MCF 10A (cell line): ENCODE measurements around the gene PIP4K2C. TPM values are rescaled to one million over a fixed set of nuclear protein-coding genes. Genes with fewer than 3 reads are reported as not detected.

Experiments used
- BruUV-seq: library from RNA; stranded (reverse); fragments of 400-500 nt; replicated peaks from 2 replicates; lab custom pipeline; 2021; lab: Mats Ljungman, UMichigan
- CTCF ChIA-PET: fragments of 300-600 bp; sonication (Branson Sonifier 250); formaldehyde crosslinking; extraction: SDS; loops from one replicate; lab custom pipeline; 2021; ENCODE audit warnings: antibody characterized with exemption, inconsistent platforms; lab: Yijun Ruan, JAX
- POLR2A ChIA-PET: fragments of 300-600, 350-650 bp; sonication (Branson Sonifier 250); formaldehyde crosslinking; extraction: SDS; loops from one replicate; lab custom pipeline; 2020; ENCODE audit warnings: antibody characterized with exemption, inconsistent platforms; lab: Yijun Ruan, JAX
- DNase-seq: peaks from one replicate; pipeline ENCODE4 v3.0.0-alpha.2; 2018; ENCODE audit not compliant: unreplicated experiment
- H3K27ac Mint-ChIP-seq: one replicate; pipeline ENCODE4 v1.8.0; 2022; ENCODE audit warnings: mild to moderate bottlenecking, low read depth, mixed read lengths; ENCODE audit not compliant: unreplicated experiment
- H3K27me3 Mint-ChIP-seq: one replicate; pipeline ENCODE4 v1.8.0; 2022; ENCODE audit warnings: mixed read lengths; ENCODE audit not compliant: insufficient read depth, unreplicated experiment
- H3K36me3 Mint-ChIP-seq: one replicate; pipeline ENCODE4 v1.8.0; 2022; ENCODE audit warnings: mild to moderate bottlenecking, moderate library complexity, mixed read lengths; ENCODE audit not compliant: insufficient read depth, unreplicated experiment
- H3K4me1 Mint-ChIP-seq: one replicate; pipeline ENCODE4 v1.8.0; 2022; ENCODE audit warnings: mixed read lengths; ENCODE audit not compliant: insufficient read depth, unreplicated experiment
- H3K4me3 Mint-ChIP-seq: one replicate; pipeline ENCODE4 v1.8.0; 2022; ENCODE audit warnings: mild to moderate bottlenecking, moderate library complexity, mixed read lengths; ENCODE audit not compliant: unreplicated experiment
- H3K9me3 Mint-ChIP-seq: one replicate; pipeline ENCODE4 v1.8.0; 2022; ENCODE audit warnings: mixed read lengths; ENCODE audit not compliant: unreplicated experiment
- intact Hi-C: fragments of 100-400 bp; cut with micrococcal nuclease; formaldehyde crosslinking; loops from 2 replicates; pipeline ENCODE4 v1.14.1; 2022
- total RNA-seq: library from RNA; stranded (reverse); gene quantifications from 2 replicates; pipeline ENCODE4 v1.2.3, GENCODE V29; 2022
- TF ChIP-seq, protein P1 (sequence below): fragments of 200-600 bp; IDR thresholded peaks from one replicate; pipeline ENCODE4 v1.8.0; 2022; ENCODE audit warnings: antibody characterized with exemption, mild to moderate bottlenecking; ENCODE audit not compliant: unreplicated experiment

PIP4K2C gene
- total RNA-seq, 1 experiment from 2014 or later, result 32.0 TPM

- no peaks in the 10 kb centered on the region for H3K9me3 Mint-ChIP-seq
- ChIA-PET POLR2A (no interaction called here), CTCF (interaction anchor here (1.1 to 2.1 kb wide), 2 partner anchors 43 to 44 kb away, joined by 7 to 10 read pairs; no protein-coding TSS in a partner anchor)
- TF ChIP-seq, protein P1, sequence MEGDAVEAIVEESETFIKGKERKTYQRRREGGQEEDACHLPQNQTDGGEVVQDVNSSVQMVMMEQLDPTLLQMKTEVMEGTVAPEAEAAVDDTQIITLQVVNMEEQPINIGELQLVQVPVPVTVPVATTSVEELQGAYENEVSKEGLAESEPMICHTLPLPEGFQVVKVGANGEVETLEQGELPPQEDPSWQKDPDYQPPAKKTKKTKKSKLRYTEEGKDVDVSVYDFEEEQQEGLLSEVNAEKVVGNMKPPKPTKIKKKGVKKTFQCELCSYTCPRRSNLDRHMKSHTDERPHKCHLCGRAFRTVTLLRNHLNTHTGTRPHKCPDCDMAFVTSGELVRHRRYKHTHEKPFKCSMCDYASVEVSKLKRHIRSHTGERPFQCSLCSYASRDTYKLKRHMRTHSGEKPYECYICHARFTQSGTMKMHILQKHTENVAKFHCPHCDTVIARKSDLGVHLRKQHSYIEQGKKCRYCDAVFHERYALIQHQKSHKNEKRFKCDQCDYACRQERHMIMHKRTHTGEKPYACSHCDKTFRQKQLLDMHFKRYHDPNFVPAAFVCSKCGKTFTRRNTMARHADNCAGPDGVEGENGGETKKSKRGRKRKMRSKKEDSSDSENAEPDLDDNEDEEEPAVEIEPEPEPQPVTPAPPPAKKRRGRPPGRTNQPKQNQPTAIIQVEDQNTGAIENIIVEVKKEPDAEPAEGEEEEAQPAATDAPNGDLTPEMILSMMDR, result no peak
- peaks cover 5% of the 10 kb centered on the region for H3K4me1 Mint-ChIP-seq
- no peaks in the 10 kb centered on the region for H3K36me3 Mint-ChIP-seq
- no peak overlapping the region for H3K4me3 Mint-ChIP-seq
- no peak overlapping the region for H3K27ac Mint-ChIP-seq
- peaks cover 43% of the 10 kb centered on the region for H3K27me3 Mint-ChIP-seq
- no TSS peak for BruUV-seq
- no peak for DNase-seq
- intact Hi-C loops, result no loop called here
These were observed 35.3 kb downstream of the PIP4K2C start for GRCh38 chr12:57626111-57626920.

DNA sequence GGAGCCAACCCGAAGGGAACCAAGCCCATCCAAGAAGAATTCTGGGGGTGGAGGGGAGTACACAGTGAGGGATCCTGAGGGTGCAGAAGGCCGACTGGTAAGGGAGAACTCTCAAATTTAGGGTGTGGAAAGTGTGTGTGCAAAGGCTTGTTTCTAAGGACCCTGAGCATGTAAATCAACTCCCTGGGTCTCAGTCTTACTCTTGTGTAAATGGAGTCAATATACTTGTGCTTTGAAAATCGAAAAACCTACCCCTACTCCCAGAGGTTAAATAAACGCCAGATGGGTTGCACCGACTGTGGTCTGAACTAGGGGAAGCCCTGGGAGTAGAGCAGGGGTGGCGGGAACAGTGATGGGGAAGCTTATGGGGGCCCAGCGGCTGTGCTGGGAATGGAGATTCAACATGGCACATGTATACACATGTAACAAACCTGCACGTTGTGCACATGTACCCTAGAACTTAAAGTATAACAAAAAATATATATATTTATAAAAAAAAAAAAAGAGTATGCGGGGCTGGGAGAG lies 36.0 kb downstream of the PIP4K2C start:
- H3K9me3 Mint-ChIP-seq, result no peaks in the 10 kb centered on the region
- DNase-seq, result no peak
- H3K27ac Mint-ChIP-seq, result no peak overlapping the region
- H3K36me3 Mint-ChIP-seq, result no peaks in the 10 kb centered on the region
- ChIA-PET CTCF (interaction anchor here (2.1 kb wide), 1 partner anchor 43 kb away, joined by 10 read pairs; no protein-coding TSS in a partner anchor), POLR2A (no interaction called here)
- peaks cover 3% of the 10 kb centered on the region for H3K4me1 Mint-ChIP-seq
- BruUV-seq, result no TSS peak
- intact Hi-C loops, result no loop called here
- no peak overlapping the region for H3K4me3 Mint-ChIP-seq
- TF ChIP-seq, protein P1, result no peak
- peaks cover 37% of the 10 kb centered on the region for H3K27me3 Mint-ChIP-seq

DNA sequence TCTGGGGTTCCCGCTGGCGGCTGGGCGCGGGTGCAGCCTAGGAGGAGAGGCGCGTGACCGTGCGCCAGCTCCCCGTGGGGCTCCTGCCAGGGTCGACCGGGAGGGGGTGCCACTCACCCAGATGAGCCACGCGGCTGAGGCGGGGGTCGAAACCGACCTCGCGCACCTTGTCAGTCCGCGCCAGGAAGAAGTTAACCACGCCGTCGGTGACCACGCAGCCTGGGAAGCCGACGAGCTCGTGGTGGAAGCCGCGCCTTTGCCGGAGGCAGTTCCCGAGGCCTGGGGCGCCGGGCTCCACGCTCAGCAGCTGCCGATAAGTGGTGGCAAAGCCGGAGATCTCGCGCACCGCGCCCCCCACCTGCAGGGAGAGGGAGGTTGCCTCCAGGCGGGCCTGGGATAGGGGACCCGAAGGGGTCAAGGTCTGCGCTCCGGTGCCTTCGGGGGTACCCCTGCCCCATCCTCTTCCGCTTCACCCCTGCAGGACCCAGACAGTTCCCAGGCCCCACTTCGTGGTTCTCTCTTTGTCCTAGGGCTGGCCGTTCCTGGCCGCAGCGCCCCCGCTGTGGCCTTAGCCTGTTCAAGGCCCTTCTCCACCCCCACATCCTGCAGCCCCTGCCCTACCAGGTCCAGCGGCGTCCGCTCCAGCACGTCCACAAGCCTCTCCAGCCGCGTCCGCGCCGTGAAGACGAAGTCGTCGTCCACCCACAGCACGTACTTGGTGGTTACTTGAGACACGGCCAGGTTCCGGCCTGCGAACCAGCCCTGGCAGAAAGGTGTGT lies 36.7 kb downstream of the PIP4K2C start:
- H3K27me3 Mint-ChIP-seq, result peaks cover 29% of the 10 kb centered on the region

More for the DNA sequence above, 36.7 kb downstream of the PIP4K2C start:
- Mint-ChIP-seq H3K4me3 (no peak overlapping the region), H3K4me1 (no peaks in the 10 kb centered on the region), H3K27ac (no peak overlapping the region), H3K36me3 (no peaks in the 10 kb centered on the region), H3K9me3 (no peaks in the 10 kb centered on the region)
- DNase-seq, result no peak
- intact Hi-C loops, result no loop called here
- BruUV-seq, result no TSS peak
- TF ChIP-seq, protein P1, result no peak
- CTCF ChIA-PET, result interaction anchor here (0.7 to 2.1 kb wide), 3 partner anchors 35 to 44 kb away, joined by 3 to 10 read pairs (median 5); no protein-coding TSS in a partner anchor
- POLR2A ChIA-PET, result no interaction called here
